ENCODE data around the gene HESX1. TPM values are rescaled to one million over a fixed set of nuclear protein-coding genes. Genes with fewer than 3 reads are reported as not detected.
A peak's percentile ranks its signal among the peaks of the same experiment; 100 is the strongest.

Gene HESX1
- total RNA-seq, 1 experiment from 2014 or later, result 3.9 TPM

DNA sequence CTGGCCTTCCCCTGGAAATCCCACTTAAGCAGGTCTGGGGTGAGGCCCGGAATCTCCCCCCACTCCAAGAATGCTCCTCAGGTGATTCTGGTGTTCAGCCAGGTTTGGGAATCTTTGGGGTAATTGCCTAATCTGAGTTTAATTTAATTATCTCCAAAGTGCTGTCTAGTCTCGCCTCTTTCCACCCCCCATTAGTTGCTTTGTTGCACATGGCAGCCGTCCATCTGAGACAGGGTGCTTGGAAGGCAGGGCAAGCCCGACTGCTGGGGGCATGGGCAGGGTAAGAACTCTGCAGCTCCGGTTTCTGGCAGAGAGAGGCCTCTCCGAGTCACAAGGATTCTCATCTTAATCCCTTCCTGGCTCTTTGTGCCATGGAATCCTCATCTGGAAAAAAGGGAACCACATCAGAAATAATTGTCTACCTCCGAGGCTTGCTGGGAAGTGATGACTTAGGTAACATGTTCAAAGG, 49.6 kb downstream of the HESX1 start:
- CTCF ChIA-PET, result no interaction called here
- ATAC-seq (peak; percentile 27), DNase-seq (peak; percentile 36)
- no peaks in the 10 kb centered on the region for H3K9me2 ChIP-seq (replicated peaks; ENCODE audit: low read length)
- no peaks in the 10 kb centered on the region for H3K36me3 ChIP-seq (ENCODE audit: low read depth, low read length)
- peak overlapping the region; percentile 48 for H3K27ac ChIP-seq (ENCODE audit: low read length)
- peak overlapping the region; percentile 21; the same call in 1 of the 2 replicates for H3K4me3 ChIP-seq (ENCODE audit: low read length)
- BruUV-seq (replicated peaks), result no TSS peak
- H3K27me3 ChIP-seq (ENCODE audit: low read length), result no peaks in the 10 kb centered on the region
- TF ChIP-seq EZH2phosphoT487 (IDR thresholded peaks at IDR 0.05; ENCODE audit: borderline replicate concordance, low read length) (no peak), EZH2 (IDR thresholded peaks at IDR 0.05; ENCODE audit: low read length, unreplicated experiment) (no peak)
- TF ChIP-seq, protein P1, sequence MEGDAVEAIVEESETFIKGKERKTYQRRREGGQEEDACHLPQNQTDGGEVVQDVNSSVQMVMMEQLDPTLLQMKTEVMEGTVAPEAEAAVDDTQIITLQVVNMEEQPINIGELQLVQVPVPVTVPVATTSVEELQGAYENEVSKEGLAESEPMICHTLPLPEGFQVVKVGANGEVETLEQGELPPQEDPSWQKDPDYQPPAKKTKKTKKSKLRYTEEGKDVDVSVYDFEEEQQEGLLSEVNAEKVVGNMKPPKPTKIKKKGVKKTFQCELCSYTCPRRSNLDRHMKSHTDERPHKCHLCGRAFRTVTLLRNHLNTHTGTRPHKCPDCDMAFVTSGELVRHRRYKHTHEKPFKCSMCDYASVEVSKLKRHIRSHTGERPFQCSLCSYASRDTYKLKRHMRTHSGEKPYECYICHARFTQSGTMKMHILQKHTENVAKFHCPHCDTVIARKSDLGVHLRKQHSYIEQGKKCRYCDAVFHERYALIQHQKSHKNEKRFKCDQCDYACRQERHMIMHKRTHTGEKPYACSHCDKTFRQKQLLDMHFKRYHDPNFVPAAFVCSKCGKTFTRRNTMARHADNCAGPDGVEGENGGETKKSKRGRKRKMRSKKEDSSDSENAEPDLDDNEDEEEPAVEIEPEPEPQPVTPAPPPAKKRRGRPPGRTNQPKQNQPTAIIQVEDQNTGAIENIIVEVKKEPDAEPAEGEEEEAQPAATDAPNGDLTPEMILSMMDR (conservative IDR thresholded peaks at IDR 0.05; ENCODE audit: low read depth, low read length), result no peak
- H3K9ac ChIP-seq (ENCODE audit: low read length), result no peak overlapping the region
- H3F3A ChIP-seq (ENCODE audit: low read length, unreplicated experiment), result peaks cover 6% of the 10 kb centered on the region
- H2AFZ ChIP-seq (ENCODE audit: low read length), result peak overlapping the region; percentile 22; the same call in 1 of the 2 replicates
- H3K4me2 ChIP-seq (ENCODE audit: low read length), result peak overlapping the region; percentile 64
- no peaks in the 10 kb centered on the region for H3K79me2 ChIP-seq (ENCODE audit: low read length)
- POLR2A ChIA-PET (ENCODE audit: unreplicated experiment), result no interaction called here
- no peaks in the 10 kb centered on the region for H4K20me1 ChIP-seq (ENCODE audit: low read length)
- H3K4me1 ChIP-seq (ENCODE audit: insufficient read depth, low read length), result peaks cover 37% of the 10 kb centered on the region
- no peaks in the 10 kb centered on the region for H3K9me3 ChIP-seq (ENCODE audit: low read length)
- intact Hi-C loops (cut with micrococcal nuclease), result no loop called here

Other genes starting within 250 kb of the HESX1 start
- gene SPATA12, start 139.3 kb downstream of the HESX1 start, total RNA-seq (2014; rRNA removed), result 0.12 and 0.47 TPM in 2 replicates
- gene IL17RD, start 34.6 kb downstream of the HESX1 start, total RNA-seq (2014; rRNA removed), result 3.1 and 3.7 TPM in 2 replicates
- 32.5 and 34.6 TPM in 2 replicates for gene APPL1, start 27.8 kb upstream of the HESX1 start, total RNA-seq (2014; rRNA removed)
- gene ASB14, start 92.7 kb upstream of the HESX1 start, total RNA-seq (2014; rRNA removed), result not detected in 2 replicates